DOHH2 (cell line): ENCODE data around the gene TM9SF2.

Experiments used
- H3F3A ChIP-seq: fragments of 200-600 bp; sonication (generic), shearing (Covaris generic); 2 replicates; pipeline ENCODE4 v1.6.0; 2016; ENCODE audit warnings: antibody characterized with exemption, mild to moderate bottlenecking; ENCODE audit not compliant: control insufficient read depth, insufficient read depth
- H3K27ac ChIP-seq: fragments of 200-600 bp; sonication (generic); 2 replicates; pipeline ENCODE4 v1.5.1; 2014; ENCODE audit warnings: low read depth, mild to moderate bottlenecking, low read length, moderate library complexity
- H3K27me3 ChIP-seq: fragments of 200-600 bp; sonication (generic); 2 replicates; pipeline ENCODE4 v1.6.1; 2014; ENCODE audit warnings: mild to moderate bottlenecking, low read length, mixed read lengths; ENCODE audit not compliant: control insufficient read depth
- H3K36me3 ChIP-seq: fragments of 200-600 bp; sonication (generic); 2 replicates; pipeline ENCODE4 v1.6.1; 2014; ENCODE audit warnings: mild to moderate bottlenecking, low read length, moderate library complexity, mixed read lengths; ENCODE audit not compliant: control insufficient read depth
- H3K4me1 ChIP-seq: fragments of 200-600 bp; sonication (generic); 2 replicates; pipeline ENCODE4 v1.6.1; 2014; ENCODE audit warnings: mild to moderate bottlenecking, low read length, mixed read lengths; ENCODE audit not compliant: control insufficient read depth
- H3K4me2 ChIP-seq: fragments of 200-600 bp; sonication (generic); 2 replicates; pipeline ENCODE4 v1.6.0; 2014; ENCODE audit warnings: mild to moderate bottlenecking, low read length, moderate library complexity
- H3K4me3 ChIP-seq: fragments of 200-600 bp; sonication (generic); 2 replicates; pipeline ENCODE4 v1.5.1; 2014; ENCODE audit warnings: mild to moderate bottlenecking, low read length, mixed read lengths
- H3K79me2 ChIP-seq: fragments of 200-600 bp; sonication (generic); 2 replicates; pipeline ENCODE4 v1.6.1; 2014; ENCODE audit warnings: mild to moderate bottlenecking, low read length, mixed read lengths; ENCODE audit not compliant: control insufficient read depth
- H3K9me2 ChIP-seq: fragments of 200-600 bp; sonication (generic); replicated peaks from 2 replicates; pipeline ENCODE4 v1.6.1; 2014; ENCODE audit warnings: mild to moderate bottlenecking, low read length, mixed read lengths; ENCODE audit not compliant: control insufficient read depth
- H3K9me3 ChIP-seq: fragments of 200-600 bp; sonication (generic); 2 replicates; pipeline ENCODE4 v1.6.1; 2014; ENCODE audit warnings: antibody characterized with exemption, low read length, mixed read lengths; ENCODE audit not compliant: control insufficient read depth, insufficient read depth
- H4K20me1 ChIP-seq: fragments of 200-600 bp; sonication (generic); 2 replicates; pipeline ENCODE4 v1.6.0; 2014; ENCODE audit warnings: low read depth, mild to moderate bottlenecking, antibody characterized with exemption, low read length, moderate library complexity; ENCODE audit not compliant: control insufficient read depth, insufficient read depth
- CTCF ChIP-seq: fragments of 200-600 bp; sonication (generic); IDR thresholded peaks from one replicate; pipeline ENCODE4 v1.5.1; 2014; ENCODE audit warnings: antibody characterized with exemption, mild to moderate bottlenecking, low read depth, low read length; ENCODE audit not compliant: poor library complexity, severe bottlenecking
- EZH2phosphoT487 ChIP-seq: fragments of 200-600 bp; sonication (generic); IDR thresholded peaks from 2 replicates; pipeline ENCODE4 v1.6.1; 2017; ENCODE audit warnings: borderline replicate concordance, mild to moderate bottlenecking, antibody characterized with exemption, low read length, moderate library complexity, mixed read lengths

Gene TM9SF2

GRCh38 chr13:99467764-99468163 is 33.5 kb upstream of the TM9SF2 start:
- Histone ChIP-seq H4K20me1 (no peaks in the 10 kb centered on the region), H3K27ac (no peak overlapping the region), H3K9me3 (no peaks in the 10 kb centered on the region), H3K4me1 (no peaks in the 10 kb centered on the region), H3K79me2 (no peaks in the 10 kb centered on the region), H3K4me2 (no peak overlapping the region), H3K4me3 (no peak overlapping the region), H3K36me3 (no peaks in the 10 kb centered on the region), H3K9me2 (no peaks in the 10 kb centered on the region), H3K27me3 (peaks cover 25% of the 10 kb centered on the region), H3F3A (no peaks in the 10 kb centered on the region)
- TF ChIP-seq CTCF (no peak), EZH2phosphoT487 (no peak)

DNA sequence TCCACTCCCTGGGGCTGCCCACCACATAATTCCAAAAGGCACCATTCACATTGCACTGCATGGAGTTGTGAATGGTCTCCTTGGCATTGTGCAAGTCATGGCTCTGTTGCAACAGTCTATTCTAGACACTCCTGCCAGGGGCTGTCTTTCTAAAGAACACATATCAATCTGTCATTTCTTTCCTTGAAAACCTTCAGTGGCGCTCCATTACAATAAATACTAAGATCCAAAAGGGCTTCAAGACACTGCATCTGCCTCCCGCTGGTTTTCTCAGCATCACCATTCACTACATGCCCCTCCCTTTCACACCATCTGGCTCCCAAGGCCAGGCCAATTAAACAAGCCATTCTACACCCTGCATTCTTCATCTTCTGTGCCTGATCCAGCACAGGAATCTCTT is 32.2 kb upstream of the TM9SF2 start:
- Histone ChIP-seq H3F3A (no peaks in the 10 kb centered on the region), H3K36me3 (no peaks in the 10 kb centered on the region), H3K9me2 (no peaks in the 10 kb centered on the region), H4K20me1 (no peaks in the 10 kb centered on the region), H3K4me1 (no peaks in the 10 kb centered on the region), H3K4me2 (no peak overlapping the region), H3K27ac (no peak overlapping the region), H3K27me3 (peaks cover 25% of the 10 kb centered on the region), H3K4me3 (no peak overlapping the region), H3K9me3 (no peaks in the 10 kb centered on the region), H3K79me2 (no peaks in the 10 kb centered on the region)
- TF ChIP-seq CTCF (no peak), EZH2phosphoT487 (no peak)

DNA sequence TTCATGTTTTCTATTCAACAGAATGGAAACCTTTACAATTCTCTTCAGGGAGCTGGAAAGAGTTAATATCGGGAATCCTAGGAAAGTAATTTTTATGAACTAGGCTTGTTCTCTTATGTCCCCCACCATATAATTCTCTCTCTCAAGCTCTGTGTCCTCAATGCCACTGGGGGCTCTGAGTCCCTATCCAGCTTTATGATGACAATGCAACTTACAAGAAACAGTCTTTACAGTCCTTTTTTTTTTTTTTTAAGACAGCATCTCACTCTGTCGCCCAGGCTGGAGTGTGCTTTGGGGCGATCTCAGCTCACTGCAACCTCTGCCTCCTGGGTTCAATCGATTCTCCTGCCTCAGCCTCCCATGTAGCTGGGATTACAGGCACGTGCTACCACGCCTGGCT is 31.2 kb upstream of the TM9SF2 start:
- Histone ChIP-seq H3K4me1 (no peaks in the 10 kb centered on the region), H3K27ac (no peak overlapping the region), H4K20me1 (no peaks in the 10 kb centered on the region), H3K9me3 (no peaks in the 10 kb centered on the region), H3K27me3 (peaks cover 25% of the 10 kb centered on the region), H3F3A (no peaks in the 10 kb centered on the region), H3K9me2 (no peaks in the 10 kb centered on the region), H3K36me3 (no peaks in the 10 kb centered on the region), H3K79me2 (no peaks in the 10 kb centered on the region), H3K4me3 (no peak overlapping the region), H3K4me2 (no peak overlapping the region)
- TF ChIP-seq EZH2phosphoT487 (no peak), CTCF (no peak)
